GM19463 (cell line): ENCODE results near the gene MYO9B.

Source experiments
- ATAC-seq: cut with Tn5 transposase; IDR thresholded peaks from one replicate; pipeline ENCODE4 v1.9.1; 2021; ENCODE audit warnings: mild to moderate bottlenecking, moderate library complexity; ENCODE audit not compliant: unreplicated experiment

MYO9B gene

GRCh38 chr19:17075035-17075863 lies at the start of gene MYO9B, which contains the start of gene HAUS8:
TSS of gene MYO9B (plus strand) at chr19:17075777. CDS start at chr19:17101718, 25,941 bp downstream.
TSS of gene HAUS8 (minus strand) at chr19:17075452. CDS start at chr19:17075422, 30 bp downstream.
- peak; percentile 78 for ATAC-seq

- no peak for ATAC-seq
Measured at GRCh38 chr19:17025991-17026658, 49.5 kb upstream of the MYO9B start.

GRCh38 chr19:17026706-17027534 lies 48.7 kb upstream of the MYO9B start, which contains the start of gene CPAMD8:
TSS of gene CPAMD8 (minus strand) at chr19:17026810. CDS start at chr19:17026642, 168 bp downstream.
- no peak for ATAC-seq

GRCh38 chr19:17027535-17027975 lies 48.0 kb upstream of the MYO9B start:
- ATAC-seq, result no peak

- ATAC-seq, result no peak
Measured at GRCh38 chr19:17031741-17032140, 43.8 kb upstream of the MYO9B start.

- no peak for ATAC-seq
Measured at GRCh38 chr19:17035842-17036424, 39.6 kb upstream of the MYO9B start.

GRCh38 chr19:17036640-17037039 lies 38.9 kb upstream of the MYO9B start:
- ATAC-seq, result no peak

- ATAC-seq, result no peak
Measured at GRCh38 chr19:17037184-17037583, 38.4 kb upstream of the MYO9B start.

- no peak for ATAC-seq
Measured at GRCh38 chr19:17037966-17038500, 37.5 kb upstream of the MYO9B start.

- no peak for ATAC-seq
Measured at GRCh38 chr19:17041976-17042375, 33.6 kb upstream of the MYO9B start.

- no peak for ATAC-seq
Measured at GRCh38 chr19:17043744-17044143, 31.8 kb upstream of the MYO9B start.

GRCh38 chr19:17045907-17046502 lies 29.6 kb upstream of the MYO9B start:
- ATAC-seq, result no peak

GRCh38 chr19:17048885-17049453 lies 26.6 kb upstream of the MYO9B start:
- no peak for ATAC-seq

GRCh38 chr19:17049711-17050280 lies 25.8 kb upstream of the MYO9B start:
- no peak for ATAC-seq

GRCh38 chr19:17052439-17052838 lies 23.1 kb upstream of the MYO9B start:
- ATAC-seq, result no peak

- ATAC-seq, result no peak
Measured at GRCh38 chr19:17054746-17055145, 20.8 kb upstream of the MYO9B start.

GRCh38 chr19:17055636-17056035 lies 19.9 kb upstream of the MYO9B start:
- no peak for ATAC-seq

GRCh38 chr19:17058236-17058635 lies 17.3 kb upstream of the MYO9B start:
- no peak for ATAC-seq

- ATAC-seq, result no peak
Measured at GRCh38 chr19:17060802-17061201, 14.8 kb upstream of the MYO9B start.
